Endothelial cell of hepatic sinusoid (primary cell): ENCODE measurements around the gene ZNF98.

Source experiments
- in situ Hi-C: cut with HindIII; loops from 2 replicates; pipeline ENCODE4 v1.10.0; 2017; ENCODE audit warnings: low sequenced_read_pairs

ZNF98 gene

DNA sequence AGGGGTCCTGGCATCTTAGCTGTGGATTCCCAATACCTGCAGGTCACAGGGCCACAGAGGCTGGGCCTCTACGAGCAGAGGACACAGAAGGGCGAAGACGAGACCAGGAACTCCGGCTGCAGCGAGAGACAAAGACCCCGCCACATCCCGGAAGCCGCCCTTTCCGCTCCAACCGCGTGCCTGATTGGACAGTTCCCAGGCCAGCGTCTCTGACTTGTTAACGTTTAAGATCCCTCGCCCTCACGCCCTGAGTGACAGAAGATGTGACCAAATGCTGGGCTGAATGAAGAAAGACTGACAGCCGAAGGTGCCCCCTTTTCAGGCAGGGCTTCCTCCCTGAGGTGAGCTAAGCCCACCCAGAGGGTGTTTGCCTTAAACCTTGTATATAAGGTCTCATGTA lies at the start of gene ZNF98:
TSS of gene ZNF98 (minus strand) at position 136 of the 400 bp plus-strand sequence. CDS start at position 14, 122 bp downstream.
- in situ Hi-C loops = no loop called here

- in situ Hi-C loops = no loop called here
These were observed 24.5 kb upstream of the ZNF98 start for GRCh38 chr19:22446605-22447004.

DNA sequence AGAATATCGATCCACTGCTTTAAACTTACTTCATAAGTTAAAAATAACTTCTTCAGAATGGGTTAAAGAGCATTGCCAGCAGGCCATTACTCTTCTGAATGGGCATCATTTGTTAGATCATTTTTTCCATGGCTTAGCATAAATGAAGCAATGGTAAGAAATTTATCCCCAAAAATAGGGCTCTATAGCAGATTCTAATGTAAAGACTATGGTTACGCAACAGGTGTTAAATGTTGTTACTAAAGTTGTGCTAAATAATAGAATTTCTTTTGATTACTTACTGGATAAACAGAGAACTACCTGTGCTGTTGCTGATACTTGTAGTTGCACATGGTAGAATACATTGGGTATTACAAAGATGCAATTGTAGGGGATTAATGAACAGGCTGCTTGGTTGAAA lies 15.9 kb upstream of the ZNF98 start:
- in situ Hi-C loops = no loop called here

GRCh38 chr19:22427960-22428913 lies 6.1 kb upstream of the ZNF98 start:
- in situ Hi-C loops = no loop called here

GRCh38 chr19:22427547-22427946 lies 5.4 kb upstream of the ZNF98 start:
- in situ Hi-C loops = no loop called here

DNA sequence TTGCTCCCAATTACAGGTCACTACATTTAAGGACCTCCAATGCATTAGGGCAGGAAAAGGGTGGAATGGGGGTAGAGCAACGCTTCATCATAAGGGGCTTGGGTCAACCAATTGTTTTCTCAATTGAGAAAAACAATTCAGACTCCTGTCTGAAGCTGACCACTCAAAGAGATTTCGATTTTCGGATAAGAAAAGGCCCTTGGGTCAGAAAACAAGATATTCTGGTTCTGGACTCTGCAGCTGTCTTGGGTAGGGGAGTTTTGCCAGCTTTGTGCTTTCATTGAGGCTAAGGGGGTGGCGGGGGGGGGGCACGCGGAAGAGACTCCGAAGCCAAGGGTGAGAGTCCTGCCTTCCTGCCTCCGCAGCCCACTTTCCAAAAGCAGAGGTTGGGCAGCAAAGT lies 4.8 kb upstream of the ZNF98 start:
- in situ Hi-C loops = no loop called here

GRCh38 chr19:22421797-22422196 lies 349 bp downstream of the ZNF98 start:
- in situ Hi-C loops = no loop called here

GRCh38 chr19:22354665-22355064 lies 67.5 kb downstream of the ZNF98 start:
- in situ Hi-C loops = no loop called here
